Right lobe of liver (tissue), 6 donors: ENCODE measurements around the gene CRTAC1. TPM values are rescaled to one million over a fixed set of nuclear protein-coding genes. Genes with fewer than 3 reads are reported as not detected.

Source experiments
- ATAC-seq, 4 donors: fragments of 200-7000 bp; cut with Tn5 transposase; one replicate each; pipeline ENCODE4 v1.9.1; 2020; ENCODE audit warnings: mild to moderate bottlenecking in 4 of 4, moderate library complexity in 4 of 4
- DNase-seq, 3 donors: peaks; one replicate each; pipeline ENCODE4 v3.0.0-alpha.2; 2020
- H3K27ac ChIP-seq, 3 donors: fragments of 200-600 bp; one replicate each; pipeline ENCODE4 v1.8.0; 2022
- H3K27me3 ChIP-seq, 2 donors: fragments of 200-600 bp; one replicate each; pipeline ENCODE4 v1.8.0; 2022
- H3K36me3 ChIP-seq, 4 donors: fragments of 200-600 bp; sonication (generic) in 1 of 4; one replicate each; pipeline versions ENCODE4 v1.5.1 to v1.8.0; 2017 to 2022; ENCODE audit warnings: control low read depth in 1 of 4
- H3K4me1 ChIP-seq, 4 donors: fragments of 200-600 bp; sonication (generic) in 1 of 4; one replicate each; pipeline versions ENCODE4 v1.5.1 to v1.8.0; 2017 to 2022; ENCODE audit warnings: control low read depth in 1 of 4
- H3K4me3 ChIP-seq, 3 donors: fragments of 200-600 bp; one replicate each; pipeline ENCODE4 v1.8.0; 2022
- H3K9me3 ChIP-seq, 4 donors: fragments of 200-600 bp; sonication (generic) in 1 of 4; one replicate each; pipeline versions ENCODE4 v1.5.1 to v1.8.0; 2017 to 2022; ENCODE audit warnings: control low read depth in 1 of 4
- POLR2A ChIP-seq: fragments of 450-650 bp; IDR thresholded peaks from one replicate; pipeline ENCODE4 v1.6.1; 2017; ENCODE audit warnings: antibody characterized with exemption, mild to moderate bottlenecking
- WGBS: methylation state at CpG from one replicate; pipeline ENCODE4 v1.1.6; 2018; ENCODE audit warnings: low coverage, low lambda C conversion rate; ENCODE audit not compliant: insufficient coverage; ENCODE audit errors: missing lambda C conversion rate; 5-methylcytosine and 5-hydroxymethylcytosine counted together
- intact Hi-C, 2 donors: fragments of 100-400 bp; cut with DNase I; formaldehyde crosslinking; loops; one replicate each; pipeline versions ENCODE4 v1.11.2 to v1.14.1; 2022
- total RNA-seq, 6 experiments: library from RNA; depleted of rRNA in 2 of 6; stranded (reverse); fragments of >200 nt in 2 of 6; fragmentation: NEBNext Ultra II Directional in 3 of 6; extraction: Animal tissue kit (Norgen Biotek cat#: 25700) in 3 of 6; gene quantifications; one replicate each; pipeline versions ENCODE4 v1.1.0 to v1.2.4, GENCODE V29; 2016 to 2023
- TF ChIP-seq, protein P1 (sequence below), 4 donors: fragments of 200-600 bp in 3 of 4; fragments of 450-650 bp in 1 of 4; IDR thresholded peaks; one replicate each; pipeline versions ENCODE4 v1.5.1 to v1.8.0; 2016 to 2022; ENCODE audit warnings: antibody characterized with exemption in 4 of 4, mild to moderate bottlenecking in 2 of 4
- donor health status: DM: no; HTN: yes; CAD: no.
- donor health status: DM: no; HTN: no; CAD: no.
- donor health status: DM: no; HTN: no; CAD: no.
- donor health status: DM: no; HTN: yes; CAD: no.
- donor health status: DM: no; HTN: yes; CAD: no.

CRTAC1 gene
- total RNA-seq, 6 experiments from 2014 or later = 0.20 TPM; not detected in 5

GRCh38 chr10:97920865-97921264, 109.6 kb downstream of the CRTAC1 start:
- ATAC-seq (no peak), DNase-seq (no peak)
- H3K36me3 ChIP-seq = no peaks in the 10 kb centered on the region
- H3K4me3 ChIP-seq = no peak overlapping the region
- H3K27ac ChIP-seq = no peak overlapping the region
- intact Hi-C loops = no loop called here
- no peak for TF ChIP-seq POLR2A
- TF ChIP-seq, protein P1, sequence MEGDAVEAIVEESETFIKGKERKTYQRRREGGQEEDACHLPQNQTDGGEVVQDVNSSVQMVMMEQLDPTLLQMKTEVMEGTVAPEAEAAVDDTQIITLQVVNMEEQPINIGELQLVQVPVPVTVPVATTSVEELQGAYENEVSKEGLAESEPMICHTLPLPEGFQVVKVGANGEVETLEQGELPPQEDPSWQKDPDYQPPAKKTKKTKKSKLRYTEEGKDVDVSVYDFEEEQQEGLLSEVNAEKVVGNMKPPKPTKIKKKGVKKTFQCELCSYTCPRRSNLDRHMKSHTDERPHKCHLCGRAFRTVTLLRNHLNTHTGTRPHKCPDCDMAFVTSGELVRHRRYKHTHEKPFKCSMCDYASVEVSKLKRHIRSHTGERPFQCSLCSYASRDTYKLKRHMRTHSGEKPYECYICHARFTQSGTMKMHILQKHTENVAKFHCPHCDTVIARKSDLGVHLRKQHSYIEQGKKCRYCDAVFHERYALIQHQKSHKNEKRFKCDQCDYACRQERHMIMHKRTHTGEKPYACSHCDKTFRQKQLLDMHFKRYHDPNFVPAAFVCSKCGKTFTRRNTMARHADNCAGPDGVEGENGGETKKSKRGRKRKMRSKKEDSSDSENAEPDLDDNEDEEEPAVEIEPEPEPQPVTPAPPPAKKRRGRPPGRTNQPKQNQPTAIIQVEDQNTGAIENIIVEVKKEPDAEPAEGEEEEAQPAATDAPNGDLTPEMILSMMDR (IDR thresholded peaks at IDR 0.05) = no peak
- no peaks in the 10 kb centered on the region for H3K9me3 ChIP-seq
- H3K27me3 ChIP-seq = no peaks in the 10 kb centered on the region
- H3K4me1 ChIP-seq = peaks cover 0 to 5% (median 0%) of the 10 kb centered on the region in 4 donors
- WGBS = 13% methylated on average over 4 of the region's 4 CpGs

GRCh38 chr10:97919012-97919411, 111.4 kb downstream of the CRTAC1 start:
- WGBS = 32% methylated on average over 3 of the region's 3 CpGs
- intact Hi-C loops = no loop called here
- no peak overlapping the region for H3K27ac ChIP-seq
- TF ChIP-seq POLR2A = no peak
- TF ChIP-seq, protein P1 (IDR thresholded peaks at IDR 0.05) = no peak
- no peaks in the 10 kb centered on the region for H3K27me3 ChIP-seq
- H3K4me1 ChIP-seq = peaks cover 0 to 5% (median 0%) of the 10 kb centered on the region in 4 donors
- no peaks in the 10 kb centered on the region for H3K36me3 ChIP-seq
- no peaks in the 10 kb centered on the region for H3K9me3 ChIP-seq
- DNase-seq = no peak
- no peak for ATAC-seq
- H3K4me3 ChIP-seq = no peak overlapping the region

DNA sequence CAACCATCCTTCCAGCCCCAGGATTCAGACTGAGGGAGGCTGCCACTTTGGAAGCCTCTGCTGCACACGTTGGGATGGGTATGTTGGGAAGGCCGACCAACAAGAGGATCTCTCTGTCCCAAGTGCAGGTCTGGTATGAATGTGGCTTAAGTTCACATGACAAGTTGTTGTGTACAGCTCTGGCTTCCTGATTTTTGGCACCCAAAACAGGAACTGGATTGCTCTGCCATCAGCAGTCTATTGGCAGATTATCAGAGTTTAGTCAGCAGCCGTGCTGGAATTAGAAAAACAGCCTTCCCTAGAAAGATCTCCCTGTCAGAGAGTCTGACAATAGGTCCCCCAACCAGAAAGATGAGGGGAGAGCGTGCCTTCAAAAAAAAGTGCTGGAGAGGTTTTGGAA, 113.8 kb downstream of the CRTAC1 start:
- DNase-seq (peak in 1 of 3 donors; percentile 12), ATAC-seq (peak; percentile 36 to 81 (median 56))
- Histone ChIP-seq H3K36me3 (no peaks in the 10 kb centered on the region), H3K27me3 (no peaks in the 10 kb centered on the region), H3K4me1 (no peaks in the 10 kb centered on the region), H3K4me3 (no peak overlapping the region), H3K27ac (no peak overlapping the region), H3K9me3 (no peaks in the 10 kb centered on the region)
- WGBS = 23% methylated on average over 2 of the region's 4 CpGs
- TF ChIP-seq, protein P1 (IDR thresholded peaks at IDR 0.05) = no peak
- no peak for TF ChIP-seq POLR2A
- intact Hi-C loops = no loop called here

GRCh38 chr10:97915346-97916131, 114.9 kb downstream of the CRTAC1 start:
- ATAC-seq (no peak), DNase-seq (peak in 1 of 3 donors; percentile 52)
- no peaks in the 10 kb centered on the region for H3K4me1 ChIP-seq
- TF ChIP-seq, protein P1 (IDR thresholded peaks at IDR 0.05) = no peak
- TF ChIP-seq POLR2A = no peak
- intact Hi-C loops = no loop called here
- H3K9me3 ChIP-seq = no peaks in the 10 kb centered on the region
- H3K36me3 ChIP-seq = no peaks in the 10 kb centered on the region
- H3K27me3 ChIP-seq = no peaks in the 10 kb centered on the region
- WGBS = 50% methylated on average over 8 of the region's 21 CpGs
- no peak overlapping the region for H3K4me3 ChIP-seq
- H3K27ac ChIP-seq = no peak overlapping the region
